ENCODE measurements around the gene PLXDC2. TPM values are rescaled to one million over a fixed set of nuclear protein-coding genes. Genes with fewer than 3 reads are reported as not detected.

PLXDC2 gene
- total and polyA plus RNA-seq, 2 experiments from 2014 or later: 13.5 to 19.4 TPM

- Histone ChIP-seq H2AFZ (no peak overlapping the region), H3K4me2 (peak overlapping the region; percentile 7; the same call in 1 of the 2 replicates), H3K27ac (ENCODE audit: low read depth) (peak overlapping the region; percentile 22), H3K27me3 (ENCODE audit: insufficient read depth) (no peaks in the 10 kb centered on the region), H3K79me2 (replicated peaks; ENCODE audit: insufficient read depth) (peaks cover 93% of the 10 kb centered on the region), H3F3A (replicated peaks; ENCODE audit: low read depth) (no peaks in the 10 kb centered on the region), H3K4me3 (no peak overlapping the region), H3K36me3 (ENCODE audit: insufficient read depth) (no peaks in the 10 kb centered on the region), H3K4me1 (ENCODE audit: insufficient read depth) (peaks cover 65% of the 10 kb centered on the region), H4K20me1 (replicated peaks; ENCODE audit: insufficient read depth) (no peaks in the 10 kb centered on the region), H3K9me2 (ENCODE audit: insufficient read depth) (0 out of 2 replicates have a peak, but pooled peaks cover 4% of the 10 kb centered on the region)
- peaks cover 17% of the 10 kb centered on the region for H3K36me3 Mint-ChIP-seq (ENCODE audit: low read depth)
- peaks cover 71% of the 10 kb centered on the region for H3K4me1 Mint-ChIP-seq
- peaks cover 7% of the 10 kb centered on the region; the same call in 2 of the 3 replicates for H3K9me3 Mint-ChIP-seq
- TF ChIP-seq STAT1 (IDR thresholded peaks at IDR 0.05; ENCODE audit: unreplicated experiment) (no peak), CREB1 (CRISPR knock-in tag; IDR thresholded peaks at IDR 0.05; ENCODE audit: low read depth) (no peak), ETS1 (IDR thresholded peaks at IDR 0.05) (no peak), EZH2phosphoT487 (IDR thresholded peaks at IDR 0.05; ENCODE audit: unreplicated experiment) (no peak), ZNF114 (CRISPR knock-in tag; IDR thresholded peaks at IDR 0.05) (0 out of 2 replicates have a peak, but pooled peaks have one; percentile 51), POLR2AphosphoS5 (IDR thresholded peaks at IDR 0.05; ENCODE audit: low read depth) (no peak), EZH2 (IDR thresholded peaks at IDR 0.05; ENCODE audit: low read depth, unreplicated experiment) (no peak), NANOG (IDR thresholded peaks at IDR 0.05; ENCODE audit: borderline replicate concordance) (no peak), JUNB (IDR thresholded peaks at IDR 0.05; ENCODE audit: unreplicated experiment) (no peak), ZNF331 (CRISPR knock-in tag; IDR thresholded peaks at IDR 0.05; ENCODE audit: low read depth) (no peak)
- TF ChIP-seq, protein P1, sequence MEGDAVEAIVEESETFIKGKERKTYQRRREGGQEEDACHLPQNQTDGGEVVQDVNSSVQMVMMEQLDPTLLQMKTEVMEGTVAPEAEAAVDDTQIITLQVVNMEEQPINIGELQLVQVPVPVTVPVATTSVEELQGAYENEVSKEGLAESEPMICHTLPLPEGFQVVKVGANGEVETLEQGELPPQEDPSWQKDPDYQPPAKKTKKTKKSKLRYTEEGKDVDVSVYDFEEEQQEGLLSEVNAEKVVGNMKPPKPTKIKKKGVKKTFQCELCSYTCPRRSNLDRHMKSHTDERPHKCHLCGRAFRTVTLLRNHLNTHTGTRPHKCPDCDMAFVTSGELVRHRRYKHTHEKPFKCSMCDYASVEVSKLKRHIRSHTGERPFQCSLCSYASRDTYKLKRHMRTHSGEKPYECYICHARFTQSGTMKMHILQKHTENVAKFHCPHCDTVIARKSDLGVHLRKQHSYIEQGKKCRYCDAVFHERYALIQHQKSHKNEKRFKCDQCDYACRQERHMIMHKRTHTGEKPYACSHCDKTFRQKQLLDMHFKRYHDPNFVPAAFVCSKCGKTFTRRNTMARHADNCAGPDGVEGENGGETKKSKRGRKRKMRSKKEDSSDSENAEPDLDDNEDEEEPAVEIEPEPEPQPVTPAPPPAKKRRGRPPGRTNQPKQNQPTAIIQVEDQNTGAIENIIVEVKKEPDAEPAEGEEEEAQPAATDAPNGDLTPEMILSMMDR (conservative IDR thresholded peaks at IDR 0.05; ENCODE audit: low read depth in 2 of 2): no peak
- TF ChIP-seq, protein P2, sequence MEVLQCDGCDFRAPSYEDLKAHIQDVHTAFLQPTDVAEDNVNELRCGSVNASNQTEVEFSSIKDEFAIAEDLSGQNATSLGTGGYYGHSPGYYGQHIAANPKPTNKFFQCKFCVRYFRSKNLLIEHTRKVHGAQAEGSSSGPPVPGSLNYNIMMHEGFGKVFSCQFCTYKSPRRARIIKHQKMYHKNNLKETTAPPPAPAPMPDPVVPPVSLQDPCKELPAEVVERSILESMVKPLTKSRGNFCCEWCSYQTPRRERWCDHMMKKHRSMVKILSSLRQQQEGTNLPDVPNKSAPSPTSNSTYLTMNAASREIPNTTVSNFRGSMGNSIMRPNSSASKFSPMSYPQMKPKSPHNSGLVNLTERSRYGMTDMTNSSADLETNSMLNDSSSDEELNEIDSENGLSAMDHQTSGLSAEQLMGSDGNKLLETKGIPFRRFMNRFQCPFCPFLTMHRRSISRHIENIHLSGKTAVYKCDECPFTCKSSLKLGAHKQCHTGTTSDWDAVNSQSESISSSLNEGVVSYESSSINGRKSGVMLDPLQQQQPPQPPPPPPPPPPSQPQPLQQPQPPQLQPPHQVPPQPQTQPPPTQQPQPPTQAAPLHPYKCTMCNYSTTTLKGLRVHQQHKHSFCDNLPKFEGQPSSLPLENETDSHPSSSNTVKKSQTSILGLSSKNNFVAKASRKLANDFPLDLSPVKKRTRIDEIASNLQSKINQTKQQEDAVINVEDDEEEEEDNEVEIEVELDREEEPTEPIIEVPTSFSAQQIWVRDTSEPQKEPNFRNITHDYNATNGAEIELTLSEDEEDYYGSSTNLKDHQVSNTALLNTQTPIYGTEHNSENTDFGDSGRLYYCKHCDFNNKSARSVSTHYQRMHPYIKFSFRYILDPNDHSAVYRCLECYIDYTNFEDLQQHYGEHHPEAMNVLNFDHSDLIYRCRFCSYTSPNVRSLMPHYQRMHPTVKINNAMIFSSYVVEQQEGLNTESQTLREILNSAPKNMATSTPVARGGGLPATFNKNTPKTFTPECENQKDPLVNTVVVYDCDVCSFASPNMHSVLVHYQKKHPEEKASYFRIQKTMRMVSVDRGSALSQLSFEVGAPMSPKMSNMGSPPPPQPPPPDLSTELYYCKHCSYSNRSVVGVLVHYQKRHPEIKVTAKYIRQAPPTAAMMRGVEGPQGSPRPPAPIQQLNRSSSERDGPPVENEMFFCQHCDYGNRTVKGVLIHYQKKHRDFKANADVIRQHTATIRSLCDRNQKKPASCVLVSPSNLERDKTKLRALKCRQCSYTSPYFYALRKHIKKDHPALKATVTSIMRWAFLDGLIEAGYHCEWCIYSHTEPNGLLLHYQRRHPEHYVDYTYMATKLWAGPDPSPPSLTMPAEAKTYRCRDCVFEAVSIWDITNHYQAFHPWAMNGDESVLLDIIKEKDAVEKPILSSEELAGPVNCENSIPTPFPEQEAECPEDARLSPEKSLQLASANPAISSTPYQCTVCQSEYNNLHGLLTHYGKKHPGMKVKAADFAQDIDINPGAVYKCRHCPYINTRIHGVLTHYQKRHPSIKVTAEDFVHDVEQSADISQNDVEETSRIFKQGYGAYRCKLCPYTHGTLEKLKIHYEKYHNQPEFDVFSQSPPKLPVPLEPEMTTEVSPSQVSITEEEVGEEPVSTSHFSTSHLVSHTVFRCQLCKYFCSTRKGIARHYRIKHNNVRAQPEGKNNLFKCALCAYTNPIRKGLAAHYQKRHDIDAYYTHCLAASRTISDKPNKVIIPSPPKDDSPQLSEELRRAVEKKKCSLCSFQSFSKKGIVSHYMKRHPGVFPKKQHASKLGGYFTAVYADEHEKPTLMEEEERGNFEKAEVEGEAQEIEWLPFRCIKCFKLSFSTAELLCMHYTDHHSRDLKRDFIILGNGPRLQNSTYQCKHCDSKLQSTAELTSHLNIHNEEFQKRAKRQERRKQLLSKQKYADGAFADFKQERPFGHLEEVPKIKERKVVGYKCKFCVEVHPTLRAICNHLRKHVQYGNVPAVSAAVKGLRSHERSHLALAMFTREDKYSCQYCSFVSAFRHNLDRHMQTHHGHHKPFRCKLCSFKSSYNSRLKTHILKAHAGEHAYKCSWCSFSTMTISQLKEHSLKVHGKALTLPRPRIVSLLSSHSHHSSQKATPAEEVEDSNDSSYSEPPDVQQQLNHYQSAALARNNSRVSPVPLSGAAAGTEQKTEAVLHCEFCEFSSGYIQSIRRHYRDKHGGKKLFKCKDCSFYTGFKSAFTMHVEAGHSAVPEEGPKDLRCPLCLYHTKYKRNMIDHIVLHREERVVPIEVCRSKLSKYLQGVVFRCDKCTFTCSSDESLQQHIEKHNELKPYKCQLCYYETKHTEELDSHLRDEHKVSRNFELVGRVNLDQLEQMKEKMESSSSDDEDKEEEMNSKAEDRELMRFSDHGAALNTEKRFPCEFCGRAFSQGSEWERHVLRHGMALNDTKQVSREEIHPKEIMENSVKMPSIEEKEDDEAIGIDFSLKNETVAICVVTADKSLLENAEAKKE (CRISPR knock-in tag; IDR thresholded peaks at IDR 0.05): peak; percentile 97
- TF ChIP-seq, protein P3, sequence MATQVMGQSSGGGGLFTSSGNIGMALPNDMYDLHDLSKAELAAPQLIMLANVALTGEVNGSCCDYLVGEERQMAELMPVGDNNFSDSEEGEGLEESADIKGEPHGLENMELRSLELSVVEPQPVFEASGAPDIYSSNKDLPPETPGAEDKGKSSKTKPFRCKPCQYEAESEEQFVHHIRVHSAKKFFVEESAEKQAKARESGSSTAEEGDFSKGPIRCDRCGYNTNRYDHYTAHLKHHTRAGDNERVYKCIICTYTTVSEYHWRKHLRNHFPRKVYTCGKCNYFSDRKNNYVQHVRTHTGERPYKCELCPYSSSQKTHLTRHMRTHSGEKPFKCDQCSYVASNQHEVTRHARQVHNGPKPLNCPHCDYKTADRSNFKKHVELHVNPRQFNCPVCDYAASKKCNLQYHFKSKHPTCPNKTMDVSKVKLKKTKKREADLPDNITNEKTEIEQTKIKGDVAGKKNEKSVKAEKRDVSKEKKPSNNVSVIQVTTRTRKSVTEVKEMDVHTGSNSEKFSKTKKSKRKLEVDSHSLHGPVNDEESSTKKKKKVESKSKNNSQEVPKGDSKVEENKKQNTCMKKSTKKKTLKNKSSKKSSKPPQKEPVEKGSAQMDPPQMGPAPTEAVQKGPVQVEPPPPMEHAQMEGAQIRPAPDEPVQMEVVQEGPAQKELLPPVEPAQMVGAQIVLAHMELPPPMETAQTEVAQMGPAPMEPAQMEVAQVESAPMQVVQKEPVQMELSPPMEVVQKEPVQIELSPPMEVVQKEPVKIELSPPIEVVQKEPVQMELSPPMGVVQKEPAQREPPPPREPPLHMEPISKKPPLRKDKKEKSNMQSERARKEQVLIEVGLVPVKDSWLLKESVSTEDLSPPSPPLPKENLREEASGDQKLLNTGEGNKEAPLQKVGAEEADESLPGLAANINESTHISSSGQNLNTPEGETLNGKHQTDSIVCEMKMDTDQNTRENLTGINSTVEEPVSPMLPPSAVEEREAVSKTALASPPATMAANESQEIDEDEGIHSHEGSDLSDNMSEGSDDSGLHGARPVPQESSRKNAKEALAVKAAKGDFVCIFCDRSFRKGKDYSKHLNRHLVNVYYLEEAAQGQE (IDR thresholded peaks at IDR 0.05; ENCODE audit: unreplicated experiment): no peak
- DNase-seq (ENCODE audit: low spot score) (peak; percentile 56), ATAC-seq (peak; percentile 93)
- no peaks in the 10 kb centered on the region for H3K27me3 Mint-ChIP-seq (ENCODE audit: insufficient read depth, low read depth, poor library complexity)
- peak overlapping the region; percentile 5; the same call in 2 of the 3 replicates for H3K4me3 Mint-ChIP-seq
- peak overlapping the region; percentile 79 for H3K27ac Mint-ChIP-seq
Measured at GRCh38 chr10:19828278-19829049, 12.2 kb downstream of the PLXDC2 start.
